H1 (cell line): ENCODE results near the gene G6PC3. TPM values are rescaled to one million over a fixed set of nuclear protein-coding genes. Genes with fewer than 3 reads are reported as not detected.
"Not testable (repeated sequence)": the region's sequence is repeated elsewhere in the genome, so short reads cannot be mapped to it uniquely, and the experiment has no call there.

Source experiments
- CTCF ChIA-PET: fragments of 300-600 bp; sonication (Branson Sonifier 250); formaldehyde crosslinking; loops from one replicate; lab custom pipeline; 2021; ENCODE audit not compliant: partially characterized antibody; lab: Charles Lee
- POLR2A ChIA-PET: fragments of 300-600 bp; sonication (Branson Sonifier 250); formaldehyde crosslinking; loops from one replicate; lab custom pipeline; 2021; ENCODE audit warnings: inconsistent platforms; ENCODE audit not compliant: partially characterized antibody; lab: Charles Lee
- DNase-seq, 2 experiments: peaks; one replicate each; pipeline versions ENCODE4 v3.0.0 to v3.0.0-alpha.2; 2010 to 2022; ENCODE audit warnings: low spot score in 2 of 2, low read depth in 1 of 2, mixed read lengths in 1 of 2
- FAIRE-seq: peaks from 2 replicates; lab custom pipeline; 2011; peaks lifted over from hg19 to GRCh38; lab: Jason Lieb, UNC
- H2AFZ ChIP-seq: 2 replicates; pipeline ENCODE4 v1.8.1; 2012; ENCODE audit warnings: low read length, inconsistent platforms
- H2AK5ac ChIP-seq: 2 replicates; pipeline ENCODE4 v1.6.1; 2013; ENCODE audit warnings: low read depth, low read length
- H2BK120ac ChIP-seq: replicated peaks from 2 replicates; pipeline ENCODE3; 2013; ENCODE audit warnings: low read depth, low read length, inconsistent platforms
- H2BK12ac ChIP-seq: 2 replicates; pipeline ENCODE4 v1.6.1; 2013; ENCODE audit warnings: low read depth, low read length
- H2BK15ac ChIP-seq: 2 replicates; pipeline ENCODE4 v1.6.1; 2013; ENCODE audit warnings: low read length
- H2BK20ac ChIP-seq: 2 replicates; pipeline ENCODE4 v1.6.1; 2013; ENCODE audit warnings: low read length
- H2BK5ac ChIP-seq: 2 replicates; pipeline ENCODE4 v1.6.1; 2013; ENCODE audit warnings: low read depth, low read length
- H3K14ac ChIP-seq: 2 replicates; pipeline ENCODE4 v1.6.1; 2013; ENCODE audit warnings: inconsistent platforms; ENCODE audit not compliant: insufficient read length
- H3K18ac ChIP-seq: 2 replicates; pipeline ENCODE4 v1.6.1; 2013; ENCODE audit warnings: low read length; ENCODE audit errors: extremely low read depth
- H3K23ac ChIP-seq: 2 replicates; pipeline ENCODE4 v1.6.1; 2013; ENCODE audit warnings: inconsistent platforms; ENCODE audit not compliant: insufficient read length
- H3K23me2 ChIP-seq: 2 replicates; pipeline ENCODE4 v1.6.1; 2013; ENCODE audit warnings: low read depth, low read length
- H3K27ac ChIP-seq: 2 replicates; pipeline ENCODE4 v1.6.1; 2011; ENCODE audit warnings: low read depth, low read length, inconsistent platforms
- H3K27me3 ChIP-seq, 4 experiments: replicated peaks in 1 of 4; 1 replicate in 1 of 4; 2 replicates in 3 of 4; pipeline versions ENCODE4 v1.6.1 to v1.8.1; 2011 to 2013; ENCODE audit warnings: low read length in 3 of 4, mild to moderate bottlenecking in 3 of 4, inconsistent platforms in 2 of 4, mixed read lengths in 2 of 4, moderate library complexity in 1 of 4; ENCODE audit not compliant: control insufficient read depth in 3 of 4, insufficient read depth in 3 of 4; ENCODE audit errors: extremely low read depth in 1 of 4
- H3K36me3 ChIP-seq, 4 experiments: 2 replicates each; pipeline versions ENCODE4 v1.6.1 to v1.8.1; 2011 to 2013; ENCODE audit warnings: mild to moderate bottlenecking in 4 of 4, low read length in 3 of 4, moderate library complexity in 2 of 4, control low read depth in 1 of 4, inconsistent platforms in 1 of 4; ENCODE audit not compliant: insufficient read depth in 4 of 4, control insufficient read depth in 2 of 4
- H3K4ac ChIP-seq: replicated peaks from 2 replicates; pipeline ENCODE3; 2013; ENCODE audit warnings: low read length, low read depth, mixed read lengths, inconsistent platforms; ENCODE audit not compliant: insufficient read length
- H3K4me1 ChIP-seq, 4 experiments: replicated peaks in 1 of 4; 1 replicate in 1 of 4; 2 replicates in 3 of 4; pipeline versions ENCODE4 v1.6.1 to v1.8.1; 2011 to 2013; ENCODE audit warnings: low read length in 3 of 4, inconsistent platforms in 2 of 4, mixed read lengths in 1 of 4; ENCODE audit not compliant: insufficient read depth in 4 of 4, control insufficient read depth in 3 of 4
- H3K4me2 ChIP-seq, 2 experiments: 2 replicates each; pipeline versions ENCODE4 v1.6.1 to v1.8.1; 2011 to 2013; ENCODE audit warnings: low read depth in 2 of 2, low read length in 2 of 2, control low read depth in 1 of 2, inconsistent platforms in 1 of 2, mild to moderate bottlenecking in 1 of 2; ENCODE audit not compliant: insufficient read depth in 1 of 2
- H3K4me3 ChIP-seq, 4 experiments: fragments of 200-600, 300-600 bp in 1 of 4; sonication (generic), shearing (Covaris generic), sonication (Bioruptor Twin) in 1 of 4; 2 replicates each; pipeline versions ENCODE4 v1.5.1 to v1.8.1; 2011 to 2016; ENCODE audit warnings: low read length in 4 of 4, low read depth in 3 of 4, control low read depth in 2 of 4, inconsistent platforms in 2 of 4, mild to moderate bottlenecking in 2 of 4, mixed read lengths in 1 of 4, moderate library complexity in 1 of 4; ENCODE audit not compliant: insufficient read depth in 2 of 4; ENCODE audit errors: extremely low read depth in 1 of 4
- H3K56ac ChIP-seq: replicated peaks from 2 replicates; pipeline ENCODE3; 2013; ENCODE audit warnings: low read depth, mild to moderate bottlenecking, mixed read lengths, low read length, inconsistent platforms; ENCODE audit not compliant: insufficient read length
- H3K79me1 ChIP-seq: 2 replicates; pipeline ENCODE4 v1.6.1; 2013; ENCODE audit warnings: low read depth, low read length, control low read depth
- H3K79me2 ChIP-seq, 2 experiments: 2 replicates each; pipeline versions ENCODE4 v1.6.1 to v1.8.1; 2012 to 2013; ENCODE audit warnings: low read length in 2 of 2, mild to moderate bottlenecking in 2 of 2, inconsistent platforms in 1 of 2; ENCODE audit not compliant: insufficient read depth in 2 of 2, control insufficient read depth in 1 of 2
- H3K9ac ChIP-seq, 4 experiments: replicated peaks in 1 of 4; 1 replicate in 1 of 4; 2 replicates in 3 of 4; pipeline versions ENCODE4 v1.6.1 to v1.8.1; 2011 to 2013; ENCODE audit warnings: low read depth in 3 of 4, low read length in 3 of 4, control low read depth in 2 of 4, mild to moderate bottlenecking in 2 of 4, moderate library complexity in 2 of 4, inconsistent platforms in 1 of 4; ENCODE audit errors: extremely low read depth in 1 of 4
- H3K9me3 ChIP-seq, 2 experiments: 2 replicates each; pipeline versions ENCODE4 v1.6.1 to v1.8.1; 2012 to 2013; ENCODE audit warnings: mild to moderate bottlenecking in 2 of 2, moderate library complexity in 2 of 2, control low read depth in 1 of 2, inconsistent platforms in 1 of 2, low read depth in 1 of 2, low read length in 1 of 2, mixed read lengths in 1 of 2; ENCODE audit not compliant: insufficient read depth in 2 of 2
- H4K20me1 ChIP-seq, 2 experiments: replicated peaks in 1 of 2; 2 replicates each; pipeline versions ENCODE3 to v1.8.1; 2011 to 2013; ENCODE audit warnings: inconsistent platforms in 2 of 2, low read length in 2 of 2, mild to moderate bottlenecking in 1 of 2; ENCODE audit not compliant: insufficient read depth in 2 of 2, control insufficient read depth in 1 of 2
- H4K5ac ChIP-seq: 2 replicates; pipeline ENCODE4 v1.6.1; 2013; ENCODE audit warnings: low read length, low read depth, mixed read lengths, inconsistent platforms; ENCODE audit not compliant: insufficient read length
- H4K8ac ChIP-seq: 2 replicates; pipeline ENCODE4 v1.8.0; 2013; ENCODE audit warnings: mild to moderate bottlenecking, moderate library complexity, low read length, inconsistent platforms; ENCODE audit not compliant: insufficient read depth; ENCODE audit errors: extremely low read depth
- H4K91ac ChIP-seq: replicated peaks from 2 replicates; pipeline ENCODE3; 2013; ENCODE audit warnings: low read length, mixed read lengths, inconsistent platforms; ENCODE audit not compliant: insufficient read length
- WGBS, 2 experiments: shearing (Covaris generic) in 1 of 2; methylation state at CpG; one replicate each; pipeline versions ENCODE4 v1.1.6 to v1.1.7; 2013 to 2015; ENCODE audit warnings: low lambda C conversion rate in 2 of 2, mixed read lengths in 2 of 2, inconsistent platforms in 1 of 2, low coverage in 1 of 2, missing lambda C conversion rate in 1 of 2; ENCODE audit not compliant: insufficient replicate concordance in 2 of 2, insufficient coverage in 1 of 2, insufficient read length in 1 of 2; ENCODE audit errors: extremely low coverage in 1 of 2, missing lambda C conversion rate in 1 of 2; 5-methylcytosine and 5-hydroxymethylcytosine counted together
- polyA plus RNA-seq, 7 experiments: library from polyadenylated mRNA; depleted of rRNA in 3 of 7; stranded (reverse) in 5 of 7; unstranded in 2 of 7; fragments of >200 nt in 5 of 7; fragments of 200-250 nt in 2 of 7; gene quantifications; 1 replicate in 5 of 7; 2 replicates in 1 of 7; 4 replicates in 1 of 7; pipeline versions ENCODE4 v1.2.1 to v1.2.3, GENCODE V29; 2011 to 2013; ENCODE audit warnings: missing spikeins in 2 of 7, mixed read lengths in 2 of 7
- total RNA-seq: library from RNA; stranded (reverse); fragmentation: NEBNext Ultra II Directional; extraction: Animal tissue kit (Norgen Biotek cat#: 25700); gene quantifications from 2 replicates; pipeline ENCODE4 v1.2.1, GENCODE V29; 2021

G6PC3 gene
- total and polyA plus RNA-seq, 2 of the 8 experiments (the other 6 are each of a cell fraction or from before 2014, with no cell fraction given): 104 to 343 TPM

- POLR2A ChIA-PET: interaction anchor here (1.0 to 1.6 kb wide), 3 partner anchors 9 to 16 kb away, joined by 3 to 4 read pairs (median 3); no protein-coding TSS in a partner anchor
- H4K91ac ChIP-seq, H2BK15ac ChIP-seq, H3K18ac ChIP-seq, H3K79me2 ChIP-seq, H3K23me2 ChIP-seq, H2BK20ac ChIP-seq, H3K9me3 ChIP-seq, H2BK120ac ChIP-seq, H4K5ac ChIP-seq, H2BK12ac ChIP-seq, H3K23ac ChIP-seq, H3K79me1 ChIP-seq, H3K14ac ChIP-seq, H3K4me1 ChIP-seq, H3K27me3 ChIP-seq, H2BK5ac ChIP-seq, H3K27ac ChIP-seq, FAIRE-seq, H3K56ac ChIP-seq, CTCF ChIA-PET, H3K4me3 ChIP-seq, DNase-seq, H3K4me2 ChIP-seq, H2AFZ ChIP-seq, H3K4ac ChIP-seq, H2AK5ac ChIP-seq, H3K9ac ChIP-seq, H4K8ac ChIP-seq: not testable (repeated sequence)
- no CpG with 5 or more reads among the region's 3 CpGs for WGBS, 2 experiments
- Histone ChIP-seq H4K20me1 (peaks cover 2 to 14% of the 10 kb centered on the region in 2 experiments), H3K36me3 (peaks cover 25 to 62% (median 46%) of the 10 kb centered on the region in 4 experiments)
Measured at GRCh38 chr17:44034688-44035087, 35.8 kb upstream of the G6PC3 start.
